LNCAP (cell line): ENCODE data around the gene MYBPC2.

Experiments used
- CTCF ChIP-seq: fragments of 450-650 bp; IDR thresholded peaks from 2 replicates; pipeline ENCODE4 v1.5.1; 2017; ENCODE audit warnings: mild to moderate bottlenecking

The MYBPC2 gene

DNA sequence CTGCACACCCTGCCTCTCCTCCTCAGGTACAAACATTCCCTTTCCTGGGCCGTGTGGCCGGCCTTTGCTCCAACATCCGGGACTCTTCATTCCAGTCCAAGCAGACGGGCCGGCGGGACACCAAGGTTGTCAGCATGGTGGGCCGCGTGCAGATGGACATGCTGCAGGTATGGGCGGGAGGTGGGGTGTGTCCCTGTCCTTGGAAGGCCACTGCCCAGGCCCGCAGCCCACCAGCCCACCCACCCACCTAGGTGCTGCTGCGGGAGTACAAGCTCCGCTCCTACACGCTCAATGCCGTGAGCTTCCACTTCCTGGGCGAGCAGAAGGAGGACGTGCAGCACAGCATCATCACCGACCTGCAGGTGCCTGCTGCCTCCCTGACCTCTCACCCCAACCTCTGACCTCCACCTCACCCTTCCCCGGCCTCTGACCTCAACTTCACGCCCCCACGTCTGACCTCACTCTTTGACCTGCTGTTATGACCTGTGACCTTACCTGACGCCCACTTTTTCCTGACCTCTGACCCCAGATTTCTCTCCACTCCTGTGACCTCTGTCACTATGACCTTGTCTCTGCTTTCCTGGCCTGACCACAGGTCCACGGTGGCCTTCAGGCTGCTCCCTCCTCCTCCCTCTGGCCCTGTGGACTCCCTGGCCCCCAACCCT, 26.4 kb upstream of the MYBPC2 start:
- no peak for TF ChIP-seq CTCF

GRCh38 chr19:50406829-50407228, 25.9 kb upstream of the MYBPC2 start:
- TF ChIP-seq CTCF, result no peak

DNA sequence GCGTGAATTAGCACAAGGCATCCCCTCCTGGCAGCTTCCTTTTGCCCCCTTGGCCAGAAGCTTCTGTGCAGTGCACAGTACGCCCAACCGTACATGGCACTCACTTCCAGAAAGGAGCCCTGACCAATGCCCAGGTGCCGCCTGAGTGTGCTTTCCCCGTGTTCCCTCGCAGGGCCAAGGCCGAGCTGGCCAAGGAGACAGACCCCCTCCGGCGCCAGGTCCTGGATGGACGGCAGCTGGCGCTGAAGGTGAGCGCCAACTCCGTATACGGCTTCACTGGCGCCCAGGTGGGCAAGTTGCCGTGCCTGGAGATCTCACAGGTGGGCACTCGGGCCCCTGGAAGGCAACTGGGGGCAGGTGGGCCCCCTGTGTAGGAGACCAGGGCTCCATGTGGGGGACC, 23.3 kb upstream of the MYBPC2 start:
- TF ChIP-seq CTCF, result no peak

DNA sequence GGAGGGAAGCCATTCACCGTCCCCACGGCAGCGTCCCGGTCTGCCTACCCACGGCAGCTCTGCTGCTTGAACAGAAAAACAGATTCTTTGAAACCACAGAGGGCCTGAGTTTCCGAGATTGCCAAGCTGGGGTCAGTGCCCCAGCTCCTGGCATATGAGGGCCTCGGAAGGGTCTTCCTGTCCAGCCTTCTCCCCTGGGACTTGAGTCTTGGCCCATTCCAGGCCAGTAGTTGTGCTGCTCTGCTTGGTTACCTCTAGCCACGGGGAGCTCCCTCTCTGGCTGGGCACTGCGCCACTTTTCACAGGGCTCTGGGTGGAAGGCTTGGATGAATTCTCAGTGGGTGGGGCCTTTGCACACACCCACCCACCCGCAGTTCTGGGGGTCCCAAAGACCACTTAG, 22.6 kb upstream of the MYBPC2 start:
- TF ChIP-seq CTCF, result no peak

DNA sequence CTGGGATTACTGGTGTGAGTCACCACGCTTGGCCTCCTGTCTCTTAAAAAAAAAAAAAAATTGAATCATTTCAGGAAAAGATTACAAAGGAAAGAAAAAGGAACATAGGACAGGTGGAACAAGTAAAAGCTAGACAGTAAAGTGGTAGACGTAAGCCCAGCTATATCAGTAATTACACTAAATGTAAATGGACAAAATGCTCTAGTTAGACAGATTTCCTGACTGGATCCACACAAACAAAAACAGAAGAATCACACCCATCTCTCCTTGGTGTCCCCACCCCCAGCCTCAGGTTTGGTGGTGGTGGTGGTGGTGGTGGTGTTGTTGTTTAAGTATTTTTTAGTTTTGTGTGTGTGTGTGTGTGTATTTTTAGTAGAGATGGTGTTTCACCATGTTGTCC, 20.3 kb upstream of the MYBPC2 start:
- no peak for TF ChIP-seq CTCF

DNA sequence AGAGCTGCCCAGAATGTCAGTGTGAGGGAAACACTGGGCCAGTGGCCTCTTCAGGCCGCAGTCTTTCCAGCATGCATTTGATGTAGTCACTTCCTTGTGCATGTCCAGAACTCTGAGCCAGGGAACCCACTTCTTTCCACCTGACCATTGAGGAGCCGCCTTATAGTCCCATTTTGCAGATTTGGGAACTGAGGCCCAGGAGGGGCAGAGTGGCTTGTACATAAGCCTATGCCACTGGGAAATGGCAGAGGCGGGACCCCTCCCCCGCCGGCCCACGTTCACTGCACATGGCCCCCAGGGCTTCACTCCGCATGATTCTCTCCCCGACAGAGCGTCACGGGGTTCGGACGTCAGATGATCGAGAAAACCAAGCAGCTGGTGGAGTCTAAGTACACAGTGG, 19.6 kb upstream of the MYBPC2 start:
- no peak for TF ChIP-seq CTCF

GRCh38 chr19:50413531-50413930, 19.2 kb upstream of the MYBPC2 start:
- TF ChIP-seq CTCF, result no peak
